Fibroblast of lung (primary cell): ENCODE measurements around the gene CD84. TPM values are rescaled to one million over a fixed set of nuclear protein-coding genes. Genes with fewer than 3 reads are reported as not detected.

ENCODE experiments used
- DNase-seq, 2 donors: peaks; one replicate each; pipeline versions ENCODE4 v3.0.0 to v3.0.0-alpha.2; 2010; ENCODE audit warnings: low read depth in 2 of 2
- H2AFZ ChIP-seq: 2 replicates; pipeline ENCODE4 v1.5.1; 2012; ENCODE audit warnings: low read length, control low read depth, inconsistent platforms
- H3K27ac ChIP-seq: 2 replicates; pipeline ENCODE4 v1.5.1; 2011; ENCODE audit warnings: low read length, control low read depth; ENCODE audit not compliant: insufficient read depth
- H3K27me3 ChIP-seq: 2 replicates; pipeline ENCODE4 v1.5.1; 2011; ENCODE audit warnings: mild to moderate bottlenecking, low read length; ENCODE audit not compliant: control insufficient read depth, insufficient read depth
- H3K36me3 ChIP-seq: 2 replicates; pipeline ENCODE4 v1.5.1; 2011; ENCODE audit warnings: low read length; ENCODE audit not compliant: control insufficient read depth, insufficient read depth
- H3K4me1 ChIP-seq: 2 replicates; pipeline ENCODE4 v1.5.1; 2011; ENCODE audit warnings: low read length; ENCODE audit not compliant: control insufficient read depth, insufficient read depth; ENCODE audit errors: extremely low read depth
- H3K4me2 ChIP-seq: 2 replicates; pipeline ENCODE4 v1.5.1; 2011; ENCODE audit warnings: low read length, control low read depth; ENCODE audit not compliant: insufficient read depth; ENCODE audit errors: extremely low read depth
- H3K4me3 ChIP-seq, 4 experiments: fragments of 200-600 bp in 1 of 4; sonication (generic) in 1 of 4; replicated peaks in 1 of 4; 2 replicates each; pipeline ENCODE4 v1.5.1; 2011 to 2016; ENCODE audit warnings: low read length in 4 of 4, low read depth in 3 of 4, mild to moderate bottlenecking in 3 of 4, control low read depth in 2 of 4, inconsistent platforms in 1 of 4, mixed read lengths in 1 of 4; ENCODE audit not compliant: insufficient read depth in 1 of 4; ENCODE audit errors: control extremely low read depth in 1 of 4
- H3K79me2 ChIP-seq: 2 replicates; pipeline ENCODE4 v1.5.1; 2012; ENCODE audit warnings: mild to moderate bottlenecking, low read length, inconsistent platforms; ENCODE audit not compliant: control insufficient read depth, insufficient read depth
- H3K9ac ChIP-seq: 2 replicates; pipeline ENCODE4 v1.5.1; 2011; ENCODE audit warnings: mild to moderate bottlenecking, low read length, control low read depth; ENCODE audit not compliant: insufficient read depth
- H3K9me3 ChIP-seq: 2 replicates; pipeline ENCODE4 v1.5.1; 2012; ENCODE audit warnings: low read depth, low read length; ENCODE audit not compliant: control insufficient read depth, insufficient read depth
- H4K20me1 ChIP-seq: 2 replicates; pipeline ENCODE4 v1.5.1; 2011; ENCODE audit warnings: low read length; ENCODE audit not compliant: control insufficient read depth, insufficient read depth; ENCODE audit errors: extremely low read depth
- CTCF ChIP-seq, 2 donors: IDR thresholded peaks in 1 of 2; conservative IDR thresholded peaks in 1 of 2; 1 replicate in 1 of 2; 2 replicates in 1 of 2; pipeline ENCODE4 v1.5.1; 2011 to 2012; ENCODE audit warnings: low read length in 2 of 2, control low read depth in 1 of 2, inconsistent platforms in 1 of 2, low read depth in 1 of 2, mild to moderate bottlenecking in 1 of 2
- EZH2 ChIP-seq: IDR thresholded peaks from 2 replicates; pipeline ENCODE4 v1.5.1; 2012; ENCODE audit warnings: low read length, control low read depth, mild to moderate bottlenecking; ENCODE audit errors: missing control alignments
- polyA plus RNA-seq, 2 donors: library from polyadenylated mRNA; depleted of rRNA in 1 of 2; stranded (reverse) in 1 of 2; unstranded in 1 of 2; fragments of >200 nt; gene quantifications; 2 replicates each; pipeline ENCODE4 v1.2.1, GENCODE V29; 2011 to 2012; ENCODE audit warnings: missing spikeins in 1 of 2
- total RNA-seq: library from RNA; depleted of rRNA; stranded (reverse); fragments of >200 nt; gene quantifications from 2 replicates; pipeline ENCODE4 v1.2.1, GENCODE V29; 2014

The CD84 gene
- total and polyA plus RNA-seq, 2 donors (not counting 1 experiment from before 2014, with no cell fraction given), result not detected

- H3K4me3 ChIP-seq, result no peak overlapping the region
- no peaks in the 10 kb centered on the region for H3K27me3 ChIP-seq
- H3K27ac ChIP-seq, result no peak overlapping the region
- H3K9me3 ChIP-seq, result no peaks in the 10 kb centered on the region
- no peak for DNase-seq
- TF ChIP-seq CTCF (conservative IDR thresholded peaks at IDR 0.05 in 1 of 2, IDR thresholded peaks at IDR 0.05 in 1 of 2; ENCODE audit: low read depth in 1 of 2, low read length in 2 of 2), result no peak
- no peak overlapping the region for H2AFZ ChIP-seq
- H3K4me1 ChIP-seq, result no peaks in the 10 kb centered on the region
- H3K4me2 ChIP-seq, result no peak overlapping the region
- no peak overlapping the region for H3K9ac ChIP-seq
- no peaks in the 10 kb centered on the region for H3K79me2 ChIP-seq
- H4K20me1 ChIP-seq, result no peaks in the 10 kb centered on the region
- H3K36me3 ChIP-seq, result no peaks in the 10 kb centered on the region
These were observed 18.4 kb upstream of the CD84 start for GRCh38 chr1:160597705-160598104.

GRCh38 chr1:160597051-160597450 is 17.8 kb upstream of the CD84 start:
- Histone ChIP-seq H4K20me1 (no peaks in the 10 kb centered on the region), H3K4me2 (no peak overlapping the region), H3K79me2 (no peaks in the 10 kb centered on the region), H2AFZ (no peak overlapping the region), H3K4me1 (no peaks in the 10 kb centered on the region), H3K27me3 (no peaks in the 10 kb centered on the region), H3K9me3 (no peaks in the 10 kb centered on the region), H3K36me3 (no peaks in the 10 kb centered on the region), H3K27ac (no peak overlapping the region), H3K4me3 (no peak overlapping the region), H3K9ac (no peak overlapping the region)
- DNase-seq, result no peak
- TF ChIP-seq EZH2 (no peak), CTCF (conservative IDR thresholded peaks at IDR 0.05 in 1 of 2, IDR thresholded peaks at IDR 0.05 in 1 of 2; ENCODE audit: low read depth in 1 of 2, low read length in 2 of 2) (no peak)

- H3K4me2 ChIP-seq, result no peak overlapping the region
- DNase-seq, result no peak
- no peak overlapping the region for H3K27ac ChIP-seq
- H3K4me1 ChIP-seq, result no peaks in the 10 kb centered on the region
- no peak overlapping the region for H3K9ac ChIP-seq
- H3K79me2 ChIP-seq, result no peaks in the 10 kb centered on the region
- H3K9me3 ChIP-seq, result no peaks in the 10 kb centered on the region
- no peaks in the 10 kb centered on the region for H3K36me3 ChIP-seq
- no peaks in the 10 kb centered on the region for H3K27me3 ChIP-seq
- no peak overlapping the region for H2AFZ ChIP-seq
- no peaks in the 10 kb centered on the region for H4K20me1 ChIP-seq
- H3K4me3 ChIP-seq, result no peak overlapping the region
- TF ChIP-seq CTCF (conservative IDR thresholded peaks at IDR 0.05 in 1 of 2, IDR thresholded peaks at IDR 0.05 in 1 of 2; ENCODE audit: low read depth in 1 of 2, low read length in 2 of 2), result no peak
- no peak for TF ChIP-seq EZH2
These were observed 11.2 kb upstream of the CD84 start for GRCh38 chr1:160590488-160590887.
